ENCODE results near the gene NAPSA. TPM values are rescaled to one million over a fixed set of nuclear protein-coding genes. Genes with fewer than 3 reads are reported as not detected.

The NAPSA gene
- total and polyA plus RNA-seq, 9 of the 15 experiments (the other 6 are each of a cell fraction or from before 2014, with no cell fraction given): 0.25 to 1.9 (median 0.69) TPM

- ChIA-PET CTCF (ENCODE audit: low intra/inter-chr PET ratio) (interaction anchor here (0.8 to 3.5 kb wide), 5 partner anchors 46 to 335 kb away, joined by 3 to 15 read pairs (median 9); no protein-coding TSS in a partner anchor), POLR2A (interaction anchor here (0.7 to 1.6 kb wide), 5 partner anchors 11 to 116 kb away, joined by 3 to 7 read pairs (median 5); partner anchors contain the start of gene POLD1)
- H3K4me3 ChIP-seq: peak overlapping the region; percentile 49
- H3K36me3 ChIP-seq (ENCODE audit: control insufficient read depth, insufficient read depth, low read length): no peaks in the 10 kb centered on the region
- H3K9ac ChIP-seq (ENCODE audit: insufficient read depth in 1 of 2, low read depth in 2 of 2, low read length in 2 of 2): peak overlapping the region; percentile 75 to 96
- H2AFZ ChIP-seq (ENCODE audit: low read depth, low read length): peak overlapping the region; percentile 93
- H3K27ac ChIP-seq (ENCODE audit: extremely low read depth, low read depth, low read length): peak overlapping the region; percentile 78
- no peaks in the 10 kb centered on the region for H3K9me1 ChIP-seq (ENCODE audit: control insufficient read depth, insufficient read depth, low read length)
- intact Hi-C loops (cut with micrococcal nuclease) (loop anchor here (1.0 to 2.0 kb wide), 2 partner anchors 46 to 92 kb away; no protein-coding TSS in a partner anchor), in situ Hi-C loops (cut with MboI) (loop anchor here (5.0 kb wide), 1 partner anchor 93 kb away; no protein-coding TSS in a partner anchor)
- 3% methylated on average over 31 of the region's 34 CpGs for WGBS (ENCODE audit: insufficient coverage, low coverage, missing lambda C conversion rate)
- peak overlapping the region; percentile 93 for H3K4me2 ChIP-seq (ENCODE audit: insufficient read depth, low read length)
- peak; percentile 82 for ATAC-seq
- TSS peak; percentile 39 for BruUV-seq (replicated peaks)
- peak; percentile 87 to 93 (median 90) for DNase-seq (ENCODE audit: extremely low read depth in 1 of 4, low spot score in 3 of 4)
- peaks cover 13% of the 10 kb centered on the region; the same call in 2 of the 3 replicates for H3K79me2 ChIP-seq (ENCODE audit: control insufficient read depth, insufficient read depth, low read length)
- H3K4me1 ChIP-seq (replicated peaks in 1 of 2; ENCODE audit: control insufficient read depth in 2 of 2, insufficient read depth in 2 of 2, low read length in 2 of 2): peaks cover 27 to 49% of the 10 kb centered on the region in 2 experiments
- H4K20me1 ChIP-seq (replicated peaks; ENCODE audit: control insufficient read depth, insufficient read depth, low read length): no peaks in the 10 kb centered on the region
- no peaks in the 10 kb centered on the region for H3K9me3 ChIP-seq (replicated peaks; ENCODE audit: control insufficient read depth, insufficient read depth, low read depth, low read length)
- no peaks in the 10 kb centered on the region for H3K27me3 ChIP-seq (ENCODE audit: control insufficient read depth in 2 of 2, insufficient read depth in 2 of 2, low read length in 2 of 2)
- peak; percentile 95 for FAIRE-seq
- TF ChIP-seq MYNN (IDR thresholded peaks at IDR 0.05) (no peak), MYNN (CRISPR knock-in tag; IDR thresholded peaks at IDR 0.05) (no peak), ETV6 (IDR thresholded peaks at IDR 0.05; ENCODE audit: borderline replicate concordance in 1 of 2, low read depth in 2 of 2, low read length in 1 of 2) (no peak), ETV6 (CRISPR knock-in tag; IDR thresholded peaks at IDR 0.05; ENCODE audit: borderline replicate concordance) (no peak), GTF2E2 (tag; IDR thresholded peaks at IDR 0.05) (no peak; the same call in 1 of the 2 replicates), ZNF584 (CRISPR knock-in tag; IDR thresholded peaks at IDR 0.05; ENCODE audit: low read depth) (no peak), ZNF239 (CRISPR knock-in tag; IDR thresholded peaks at IDR 0.05) (no peak), TGIF2 (CRISPR knock-in tag; IDR thresholded peaks at IDR 0.05) (no peak), ZNF778 (CRISPR knock-in tag; IDR thresholded peaks at IDR 0.05) (no peak), MEIS2 (IDR thresholded peaks at IDR 0.05; ENCODE audit: partially characterized antibody) (no peak), NR0B1 (IDR thresholded peaks at IDR 0.05; ENCODE audit: partially characterized antibody) (no peak), TEAD2 (tag; IDR thresholded peaks at IDR 0.05) (no peak), ZNF316 (IDR thresholded peaks at IDR 0.05) (no peak), ZNF551 (CRISPR knock-in tag; IDR thresholded peaks at IDR 0.05) (no peak), LARP7 (IDR thresholded peaks at IDR 0.05) (no peak), PCBP1 (IDR thresholded peaks at IDR 0.05; ENCODE audit: low read depth, low read length, poor library complexity, severe bottlenecking) (no peak), POLR2G (IDR thresholded peaks at IDR 0.05; ENCODE audit: low read depth, low read length) (0 out of 2 replicates have a peak, but pooled peaks have one; percentile 41)
- TF ChIP-seq, protein P1, sequence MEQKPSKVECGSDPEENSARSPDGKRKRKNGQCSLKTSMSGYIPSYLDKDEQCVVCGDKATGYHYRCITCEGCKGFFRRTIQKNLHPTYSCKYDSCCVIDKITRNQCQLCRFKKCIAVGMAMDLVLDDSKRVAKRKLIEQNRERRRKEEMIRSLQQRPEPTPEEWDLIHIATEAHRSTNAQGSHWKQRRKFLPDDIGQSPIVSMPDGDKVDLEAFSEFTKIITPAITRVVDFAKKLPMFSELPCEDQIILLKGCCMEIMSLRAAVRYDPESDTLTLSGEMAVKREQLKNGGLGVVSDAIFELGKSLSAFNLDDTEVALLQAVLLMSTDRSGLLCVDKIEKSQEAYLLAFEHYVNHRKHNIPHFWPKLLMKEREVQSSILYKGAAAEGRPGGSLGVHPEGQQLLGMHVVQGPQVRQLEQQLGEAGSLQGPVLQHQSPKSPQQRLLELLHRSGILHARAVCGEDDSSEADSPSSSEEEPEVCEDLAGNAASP (IDR thresholded peaks at IDR 0.05): no peak
- TF ChIP-seq, protein P2, sequence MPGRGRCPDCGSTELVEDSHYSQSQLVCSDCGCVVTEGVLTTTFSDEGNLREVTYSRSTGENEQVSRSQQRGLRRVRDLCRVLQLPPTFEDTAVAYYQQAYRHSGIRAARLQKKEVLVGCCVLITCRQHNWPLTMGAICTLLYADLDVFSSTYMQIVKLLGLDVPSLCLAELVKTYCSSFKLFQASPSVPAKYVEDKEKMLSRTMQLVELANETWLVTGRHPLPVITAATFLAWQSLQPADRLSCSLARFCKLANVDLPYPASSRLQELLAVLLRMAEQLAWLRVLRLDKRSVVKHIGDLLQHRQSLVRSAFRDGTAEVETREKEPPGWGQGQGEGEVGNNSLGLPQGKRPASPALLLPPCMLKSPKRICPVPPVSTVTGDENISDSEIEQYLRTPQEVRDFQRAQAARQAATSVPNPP (IDR thresholded peaks at IDR 0.05; ENCODE audit: borderline replicate concordance, insufficient read depth, insufficient read length): no peak
These were observed 3.5 kb upstream of the NAPSA start for GRCh38 chr19:50368649-50369570.

All from K562 (cell line).